Left lung (tissue), 10 donors: ENCODE measurements around the gene PLEKHM1. TPM values are rescaled to one million over a fixed set of nuclear protein-coding genes. Genes with fewer than 3 reads are reported as not detected.
"Not testable (repeated sequence)": the region's sequence is repeated elsewhere in the genome, so short reads cannot be mapped to it uniquely, and the experiment has no call there.

ENCODE experiments used
- ATAC-seq: fragments of 200-7000 bp; cut with Tn5 transposase; one replicate; pipeline ENCODE4 v1.9.1; 2020; ENCODE audit warnings: moderate library complexity
- DNase-seq, 4 donors: peaks; one replicate each; pipeline ENCODE4 v3.0.0-alpha.2; 2013 to 2020
- H3K27ac ChIP-seq, 2 donors: fragments of 200-600 bp; sonication (generic) in 1 of 2; one replicate each; pipeline versions ENCODE4 v1.5.0 to v1.8.0; 2020 to 2021
- H3K27me3 ChIP-seq, 2 donors: fragments of 200-600 bp; sonication (generic) in 1 of 2; one replicate each; pipeline versions ENCODE4 v1.5.0 to v1.8.0; 2020 to 2021
- H3K36me3 ChIP-seq, 2 donors: fragments of 200-600 bp; sonication (generic) in 1 of 2; one replicate each; pipeline versions ENCODE4 v1.5.0 to v1.8.0; 2020 to 2021
- H3K4me1 ChIP-seq, 2 donors: fragments of 200-600 bp; one replicate each; pipeline ENCODE4 v1.8.0; 2021
- H3K4me3 ChIP-seq, 2 donors: fragments of 200-600 bp; sonication (generic) in 1 of 2; one replicate each; pipeline versions ENCODE4 v1.5.0 to v1.8.0; 2020 to 2021; ENCODE audit warnings: mild to moderate bottlenecking in 1 of 2
- H3K9me3 ChIP-seq, 2 donors: fragments of 200-600 bp; sonication (generic) in 1 of 2; one replicate each; pipeline versions ENCODE4 v1.5.0 to v1.8.0; 2020 to 2021
- intact Hi-C, 2 donors: fragments of 100-400 bp; cut with DNase I; formaldehyde crosslinking; loops; one replicate each; pipeline versions ENCODE4 v1.11.2 to v1.14.2; 2022
- polyA plus RNA-seq, 6 donors: library from polyadenylated mRNA; unstranded; fragments of 120-200 nt; gene quantifications; one replicate each; pipeline ENCODE4 v1.2.1, GENCODE V29; 2013; ENCODE audit not compliant: insufficient read length in 6 of 6
- total RNA-seq, 2 donors: library from RNA; stranded (reverse); fragmentation: NEBNext Ultra II Directional; extraction: Animal tissue kit (Norgen Biotek cat#: 25700); gene quantifications; one replicate each; pipeline ENCODE4 v1.2.1, GENCODE V29; 2021
- TF ChIP-seq, protein P1 (sequence below), 2 donors: fragments of 200-600 bp; sonication (generic) in 1 of 2; IDR thresholded peaks; one replicate each; pipeline versions ENCODE4 v1.5.0 to v1.8.0; 2021; ENCODE audit warnings: antibody characterized with exemption in 2 of 2
- donor health status: DM: no; HTN: yes; CAD: no.
- donor health status: DM: no; HTN: no; CAD: no.

The PLEKHM1 gene
- total and polyA plus RNA-seq, 8 donors, result 14.7 to 96.9 (median 18.0) TPM

DNA sequence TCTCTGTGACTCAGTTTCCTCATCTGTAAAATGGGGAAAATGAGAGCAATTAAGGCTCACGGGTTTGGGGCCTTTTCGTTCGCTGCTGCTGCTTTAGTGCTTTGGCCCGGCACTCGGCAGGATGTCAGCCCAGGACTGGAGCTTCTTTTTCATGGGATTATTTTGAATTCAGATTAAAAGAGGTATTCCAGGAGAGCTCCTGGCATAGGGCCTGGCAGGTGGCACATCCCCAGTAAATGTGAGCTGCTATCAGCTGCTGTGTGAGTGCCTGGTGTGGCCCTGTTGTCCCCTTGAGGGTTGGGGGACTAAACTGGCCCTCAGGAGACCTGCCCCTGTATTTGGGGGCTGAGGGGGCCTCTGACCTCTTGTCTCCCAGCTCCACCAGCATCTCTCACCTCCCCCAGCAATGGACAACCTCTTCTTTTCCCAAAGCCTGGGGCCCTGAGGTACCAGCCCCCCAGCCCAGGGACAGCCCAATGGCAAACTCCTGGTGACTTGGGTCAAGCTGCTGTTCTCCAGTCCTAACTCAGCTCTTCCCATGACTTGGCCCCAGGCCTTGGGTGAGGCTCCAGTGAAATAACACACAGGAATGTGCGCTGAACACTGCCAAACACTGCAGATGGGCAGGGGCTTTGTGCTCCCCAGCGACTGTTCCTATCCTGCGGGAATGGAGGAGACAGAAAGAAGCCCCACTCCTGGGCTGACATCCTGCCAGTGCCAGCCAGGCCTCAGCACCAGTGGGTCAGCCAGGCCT, 43.5 kb downstream of the PLEKHM1 start:
- H3K27ac ChIP-seq, result peak overlapping the region; percentile 69 to 77
- ATAC-seq, result peak; percentile 67
- intact Hi-C loops, result not testable (repeated sequence)

DNA sequence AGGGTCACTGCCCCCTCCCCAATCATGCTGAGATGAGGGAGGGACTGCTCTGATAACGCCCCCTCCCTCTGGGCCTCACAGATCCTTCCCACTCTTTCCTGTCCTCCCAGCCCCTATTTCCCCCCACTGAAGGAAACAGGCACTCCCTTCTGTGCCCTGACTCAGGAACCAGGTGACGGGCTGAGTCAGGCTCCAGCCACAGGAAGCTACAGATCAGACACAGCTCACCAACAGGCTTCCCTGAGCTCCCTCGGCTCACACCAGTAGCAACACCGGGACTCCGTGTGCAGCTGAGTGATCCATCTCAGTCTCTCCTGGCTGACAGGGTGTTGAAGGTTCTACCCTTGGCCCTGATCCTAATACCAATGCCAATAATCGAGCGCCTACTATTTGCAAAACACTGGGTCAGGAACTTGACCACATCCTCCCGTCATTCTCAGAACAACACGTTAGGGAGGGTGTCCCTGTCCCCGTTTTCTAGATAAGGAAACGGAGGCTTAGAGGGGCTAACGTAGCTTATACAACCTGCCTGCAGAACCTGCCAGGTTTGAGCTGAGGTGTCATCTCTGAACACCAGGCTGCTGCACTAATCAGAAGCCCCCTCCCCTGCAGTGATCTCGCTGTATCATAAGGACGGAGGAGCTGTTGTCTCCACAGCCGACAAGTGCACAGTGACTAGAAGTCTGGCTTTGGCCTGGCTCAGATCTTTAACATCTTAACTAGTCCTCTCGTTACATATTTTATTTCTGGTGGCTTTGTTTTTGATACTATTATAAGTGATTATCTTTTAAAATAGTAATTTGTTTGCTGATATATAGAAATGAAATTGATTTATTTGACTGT, 44.4 kb downstream of the PLEKHM1 start:
- peaks cover 0 to 28% of the 10 kb centered on the region in 2 donors for H3K4me1 ChIP-seq
- ATAC-seq (peak; percentile 69), DNase-seq (peak in 1 of 4 donors; percentile 3)
- peak overlapping the region; percentile 33 to 65 for H3K27ac ChIP-seq
- intact Hi-C loops, H3K27me3 ChIP-seq, H3K9me3 ChIP-seq, H3K4me3 ChIP-seq: not testable (repeated sequence)
- peaks cover 0 to 52% of the 10 kb centered on the region in 2 donors for H3K36me3 ChIP-seq

More for the DNA sequence above, 43.5 kb downstream of the PLEKHM1 start:
- H3K4me1 ChIP-seq, result peaks cover 0 to 26% of the 10 kb centered on the region in 2 donors
- H3K36me3 ChIP-seq, result peaks cover 0 to 55% of the 10 kb centered on the region in 2 donors
- peak in 1 of 4 donors; percentile 39 for DNase-seq
- not testable (repeated sequence) for H3K27me3 ChIP-seq, H3K9me3 ChIP-seq, H3K4me3 ChIP-seq

DNA sequence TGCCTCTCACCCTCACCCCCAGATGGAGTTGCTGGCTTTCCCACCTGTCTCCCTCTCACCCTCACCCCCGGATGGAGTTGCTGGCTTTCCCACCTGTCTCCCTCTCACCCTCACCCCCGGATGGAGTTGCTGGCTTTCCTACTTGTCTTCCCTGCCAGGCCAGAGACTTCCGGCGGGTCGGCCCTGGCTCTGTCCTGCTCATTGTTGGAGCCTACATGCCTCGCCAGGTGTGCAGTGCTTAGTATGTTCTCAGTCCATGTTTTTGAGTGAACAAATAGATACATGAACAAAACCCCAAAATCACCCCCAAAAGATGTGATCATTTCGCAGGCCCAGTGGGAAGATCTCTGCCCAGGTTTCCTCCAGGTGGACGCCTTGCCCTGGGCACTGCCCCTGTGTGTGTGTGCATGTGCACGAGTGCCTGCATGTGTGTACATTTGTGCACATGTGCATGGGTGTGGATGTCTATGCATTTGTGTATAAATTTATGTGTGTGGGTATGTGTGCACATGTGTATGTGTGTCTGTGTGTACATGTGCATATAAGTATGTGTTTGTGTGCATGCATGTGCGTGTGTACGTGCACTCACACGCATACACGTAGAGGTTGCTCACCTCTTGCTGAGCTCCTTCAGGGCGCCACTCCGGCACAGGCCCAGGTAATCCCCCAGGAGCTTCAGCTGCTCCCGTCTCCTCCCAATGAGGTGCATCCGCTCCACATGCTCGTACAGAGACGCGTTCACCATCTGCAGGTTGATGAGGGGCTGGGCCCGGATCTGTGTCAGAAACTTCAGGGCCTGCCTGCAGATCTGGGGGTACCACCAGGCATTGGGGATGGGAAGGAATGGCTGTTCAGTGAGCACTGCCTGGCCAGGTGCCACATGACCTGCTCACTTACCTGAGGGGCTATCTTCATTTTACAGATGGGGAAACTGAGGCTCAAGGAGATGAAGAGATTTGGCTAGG, 45.4 kb downstream of the PLEKHM1 start:
- ATAC-seq, H3K9me3 ChIP-seq, H3K4me3 ChIP-seq, intact Hi-C loops, DNase-seq, H3K27ac ChIP-seq, H3K27me3 ChIP-seq: not testable (repeated sequence)
- peaks cover 0 to 53% of the 10 kb centered on the region in 2 donors for H3K36me3 ChIP-seq
- peaks cover 0 to 37% of the 10 kb centered on the region in 2 donors for H3K4me1 ChIP-seq

DNA sequence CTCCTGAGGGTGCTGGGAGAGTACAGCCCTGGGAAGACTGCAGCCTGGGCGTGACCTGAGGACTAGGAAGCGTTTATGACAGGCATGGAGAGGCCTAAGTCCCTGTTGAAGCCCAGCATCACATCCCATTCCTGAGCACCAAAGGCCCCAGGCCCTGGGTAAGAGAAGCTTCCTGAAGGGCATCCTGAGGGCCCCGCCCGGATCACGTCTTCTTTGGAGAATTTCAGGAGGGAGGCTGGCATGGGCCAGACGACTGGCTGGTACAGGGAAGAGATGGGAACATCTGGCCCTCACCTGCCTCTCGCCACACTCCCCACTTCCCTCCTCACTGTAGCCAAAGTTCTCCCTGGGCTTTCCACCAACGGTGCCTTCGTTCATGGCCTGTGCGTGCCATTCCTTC, 46.2 kb downstream of the PLEKHM1 start:
- peaks cover 0 to 60% of the 10 kb centered on the region in 2 donors for H3K36me3 ChIP-seq

DNA sequence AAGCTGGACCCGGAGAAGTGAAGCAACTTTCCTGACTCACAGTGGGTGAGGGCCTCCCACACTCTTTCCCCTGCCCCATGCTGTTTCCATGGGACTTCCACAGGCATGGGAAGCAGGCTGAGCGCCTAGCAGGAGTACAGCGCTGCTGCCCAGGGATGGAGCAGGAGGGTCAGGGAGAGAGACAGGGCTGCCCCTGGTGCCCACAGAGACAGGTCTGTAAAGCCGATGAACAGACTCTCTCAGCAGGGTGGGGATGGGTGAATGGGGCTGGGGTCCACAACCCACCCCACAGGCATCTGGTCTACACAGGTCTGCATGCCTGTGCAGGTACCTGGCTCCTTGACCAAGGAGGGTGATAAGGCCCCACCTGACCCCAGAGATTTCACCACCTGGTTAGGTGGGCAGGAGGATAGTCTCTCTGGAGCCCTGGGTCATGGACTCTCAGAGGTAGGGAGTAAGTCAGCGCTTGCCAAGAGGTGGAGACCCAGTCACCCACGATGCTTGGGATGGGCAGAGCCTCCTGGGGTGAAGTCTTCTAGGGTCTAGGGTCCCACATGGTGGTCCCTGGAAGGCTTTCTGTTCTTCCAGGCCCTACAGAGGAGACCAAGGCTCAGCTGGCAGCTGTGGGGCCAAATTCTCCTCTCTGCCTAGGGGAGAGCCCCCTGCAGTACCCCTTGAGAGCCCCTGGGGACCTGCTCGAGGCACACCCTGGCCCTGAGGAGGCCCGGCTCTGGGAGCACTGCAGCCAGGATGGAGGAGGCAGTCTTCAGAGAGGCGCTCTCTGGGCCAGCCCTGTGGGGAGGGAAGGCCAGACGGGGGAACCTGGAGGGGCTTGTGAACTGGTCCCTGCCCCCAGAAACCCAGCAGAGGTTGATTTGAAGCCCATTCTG, 46.9 kb downstream of the PLEKHM1 start:
- ATAC-seq, H3K4me3 ChIP-seq, H3K9me3 ChIP-seq, H3K27me3 ChIP-seq, intact Hi-C loops, H3K27ac ChIP-seq: not testable (repeated sequence)
- DNase-seq, result peak in 1 of 4 donors; percentile 15
- Histone ChIP-seq H3K4me1 (peaks cover 0 to 42% of the 10 kb centered on the region in 2 donors), H3K36me3 (peaks cover 0 to 67% of the 10 kb centered on the region in 2 donors)

More for the DNA sequence above, 46.2 kb downstream of the PLEKHM1 start:
- H3K4me3 ChIP-seq, intact Hi-C loops, H3K27me3 ChIP-seq, H3K27ac ChIP-seq, ATAC-seq, H3K9me3 ChIP-seq: not testable (repeated sequence)
- peaks cover 0 to 42% of the 10 kb centered on the region in 2 donors for H3K4me1 ChIP-seq
- DNase-seq, result peak in 1 of 4 donors; percentile 2

DNA sequence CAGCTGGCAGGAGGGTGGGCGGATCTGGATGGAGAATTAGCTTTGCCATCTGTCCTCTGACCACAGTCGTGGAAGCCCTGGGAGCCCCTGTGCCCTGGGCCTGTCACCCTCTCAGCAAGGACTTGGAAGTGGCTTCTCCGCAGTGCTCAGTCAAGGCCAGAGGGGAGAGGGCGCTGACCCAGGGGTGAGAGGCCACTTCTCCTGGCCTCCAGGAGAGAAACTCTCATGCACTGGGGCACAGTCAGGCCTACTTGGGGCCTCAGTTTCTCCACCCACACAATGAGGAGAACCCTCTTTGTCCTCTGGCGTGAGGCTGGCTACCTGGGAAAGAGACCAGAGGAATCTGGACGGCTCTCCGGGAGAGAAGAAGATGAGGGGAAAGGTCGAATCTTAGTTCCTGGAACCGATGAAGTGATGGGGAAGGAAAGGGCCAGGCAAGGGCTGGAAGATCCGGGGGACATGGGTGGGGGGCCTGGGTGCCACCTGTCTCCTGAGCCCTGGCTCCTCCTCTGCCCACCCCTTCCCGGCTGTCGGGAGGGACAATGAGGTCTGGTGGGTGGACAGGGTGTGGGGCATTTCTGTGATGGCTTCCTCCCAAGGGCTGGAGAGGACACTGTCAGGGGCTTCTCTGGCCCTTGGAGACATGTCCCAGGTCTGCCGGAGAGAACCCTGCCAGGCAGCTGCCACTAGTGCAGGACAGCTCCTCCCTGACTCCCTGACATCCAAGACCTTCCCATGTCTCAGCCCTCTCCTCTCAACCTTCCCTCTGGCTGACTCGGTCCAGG, 48.8 kb downstream of the PLEKHM1 start:
- Histone ChIP-seq H3K27ac (no peak overlapping the region), H3K4me1 (peaks cover 0 to 24% of the 10 kb centered on the region in 2 donors), H3K9me3 (no peaks in the 10 kb centered on the region), H3K27me3 (no peaks in the 10 kb centered on the region), H3K4me3 (no peak overlapping the region), H3K36me3 (peaks cover 0 to 75% of the 10 kb centered on the region in 2 donors)
- ATAC-seq (no peak), DNase-seq (peak in 2 of 4 donors; percentile 24 to 36)
- TF ChIP-seq, protein P1, sequence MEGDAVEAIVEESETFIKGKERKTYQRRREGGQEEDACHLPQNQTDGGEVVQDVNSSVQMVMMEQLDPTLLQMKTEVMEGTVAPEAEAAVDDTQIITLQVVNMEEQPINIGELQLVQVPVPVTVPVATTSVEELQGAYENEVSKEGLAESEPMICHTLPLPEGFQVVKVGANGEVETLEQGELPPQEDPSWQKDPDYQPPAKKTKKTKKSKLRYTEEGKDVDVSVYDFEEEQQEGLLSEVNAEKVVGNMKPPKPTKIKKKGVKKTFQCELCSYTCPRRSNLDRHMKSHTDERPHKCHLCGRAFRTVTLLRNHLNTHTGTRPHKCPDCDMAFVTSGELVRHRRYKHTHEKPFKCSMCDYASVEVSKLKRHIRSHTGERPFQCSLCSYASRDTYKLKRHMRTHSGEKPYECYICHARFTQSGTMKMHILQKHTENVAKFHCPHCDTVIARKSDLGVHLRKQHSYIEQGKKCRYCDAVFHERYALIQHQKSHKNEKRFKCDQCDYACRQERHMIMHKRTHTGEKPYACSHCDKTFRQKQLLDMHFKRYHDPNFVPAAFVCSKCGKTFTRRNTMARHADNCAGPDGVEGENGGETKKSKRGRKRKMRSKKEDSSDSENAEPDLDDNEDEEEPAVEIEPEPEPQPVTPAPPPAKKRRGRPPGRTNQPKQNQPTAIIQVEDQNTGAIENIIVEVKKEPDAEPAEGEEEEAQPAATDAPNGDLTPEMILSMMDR (IDR thresholded peaks at IDR 0.05), result no peak
- intact Hi-C loops, result no loop called here

DNA sequence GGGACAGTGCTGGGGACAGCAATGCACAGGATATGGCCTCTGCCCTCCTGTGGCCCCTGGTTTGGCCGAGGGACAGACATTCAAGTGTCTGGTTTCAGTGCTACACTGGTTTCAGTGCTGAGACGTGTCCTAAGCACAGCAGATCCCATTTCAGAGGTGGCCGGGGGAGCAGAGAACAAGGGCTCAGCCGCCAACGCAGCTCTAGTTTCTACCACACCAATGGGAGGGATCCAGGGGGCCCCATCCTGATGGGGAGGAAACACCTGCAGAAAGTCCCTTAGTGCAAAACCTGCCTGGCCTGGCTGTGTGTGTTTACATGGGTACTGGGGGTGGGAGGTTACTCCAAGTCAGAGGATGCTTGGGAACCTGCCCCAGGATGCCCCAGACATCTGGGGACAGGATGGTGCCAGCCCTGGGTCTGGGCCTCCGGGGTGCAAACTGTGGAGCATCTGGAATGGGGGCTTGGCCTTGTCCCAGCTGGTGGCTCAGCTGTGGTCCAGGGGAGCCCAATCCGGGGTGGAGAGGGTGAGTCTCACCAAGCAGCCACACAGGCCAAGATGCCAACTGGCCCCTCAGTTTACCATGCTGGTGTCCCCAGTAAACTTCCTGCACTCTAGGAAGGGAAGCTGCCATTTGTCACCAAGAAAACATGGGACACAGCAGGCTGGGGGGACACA, 49.5 kb downstream of the PLEKHM1 start:
- Histone ChIP-seq H3K4me1 (peaks cover 0 to 18% of the 10 kb centered on the region in 2 donors), H3K36me3 (peaks cover 0 to 82% of the 10 kb centered on the region in 2 donors)
- intact Hi-C loops, H3K4me3 ChIP-seq, ATAC-seq, H3K27ac ChIP-seq, H3K9me3 ChIP-seq, H3K27me3 ChIP-seq: not testable (repeated sequence)
- peak in 1 of 4 donors; percentile 36 for DNase-seq
